ENCODE measurements around the gene PCDHGC4. TPM values are rescaled to one million over a fixed set of nuclear protein-coding genes. Genes with fewer than 3 reads are reported as not detected.

The PCDHGC4 gene
- total RNA-seq, 1 donor, result 0.10 TPM

- no peaks in the 10 kb centered on the region for H3K4me1 ChIP-seq (ENCODE audit: insufficient read depth, low read length)
- H3K9me3 ChIP-seq (ENCODE audit: low read depth, low read length), result no peaks in the 10 kb centered on the region
- no peaks in the 10 kb centered on the region for H3K27me3 ChIP-seq (ENCODE audit: insufficient read depth, low read length)
- H3K4me3 ChIP-seq (ENCODE audit: low read length), result no peak overlapping the region
These were observed 16.9 kb downstream of the PCDHGC4 start for GRCh38 chr5:141501761-141502160.

DNA sequence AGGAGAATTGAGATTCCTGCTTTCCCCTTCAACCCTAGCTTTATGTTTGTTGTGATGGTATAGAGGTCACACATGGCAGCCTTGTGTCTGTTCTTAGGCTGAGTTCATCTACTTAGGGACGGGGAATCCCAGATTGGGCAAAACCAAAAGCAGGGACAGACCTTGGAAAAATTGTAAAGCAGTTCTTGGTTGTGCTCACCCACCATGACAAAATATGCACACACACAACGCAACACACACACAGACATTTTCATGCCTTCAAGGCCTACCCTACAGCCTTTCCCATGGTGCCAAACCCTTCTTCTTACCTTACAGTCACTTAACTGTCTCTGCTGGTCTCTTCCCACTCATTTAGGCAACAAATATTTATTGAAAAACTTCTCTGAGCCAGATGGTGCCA, 18.9 kb downstream of the PCDHGC4 start:
- Histone ChIP-seq H3K27me3 (ENCODE audit: insufficient read depth, low read length) (no peaks in the 10 kb centered on the region), H3K4me1 (ENCODE audit: insufficient read depth, low read length) (no peaks in the 10 kb centered on the region), H3K9me3 (ENCODE audit: low read depth, low read length) (no peaks in the 10 kb centered on the region), H3K4me3 (ENCODE audit: low read length) (no peak overlapping the region)

DNA sequence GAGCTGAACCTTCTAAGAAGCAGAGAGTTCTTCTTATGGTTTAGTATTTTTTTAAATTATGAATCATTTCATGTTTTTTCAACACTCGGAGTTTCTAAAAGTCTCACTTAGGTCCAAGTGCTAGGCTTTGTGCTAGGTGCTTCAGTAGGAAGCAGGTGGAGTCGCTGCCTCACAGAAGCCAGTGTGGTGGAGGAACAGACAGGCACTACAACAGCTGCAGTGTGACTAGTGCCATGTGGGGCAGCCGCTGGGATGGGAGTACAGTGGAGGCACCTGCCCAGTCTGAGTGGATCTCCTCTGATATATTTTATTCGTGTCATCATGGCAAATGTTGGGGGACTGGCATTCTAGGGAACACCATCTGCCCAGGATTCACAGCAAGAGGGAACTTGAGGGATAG, 19.4 kb downstream of the PCDHGC4 start:
- H3K4me3 ChIP-seq (ENCODE audit: low read length), result no peak overlapping the region
- H3K27me3 ChIP-seq (ENCODE audit: insufficient read depth, low read length), result no peaks in the 10 kb centered on the region
- no peaks in the 10 kb centered on the region for H3K9me3 ChIP-seq (ENCODE audit: low read depth, low read length)
- peaks cover 4% of the 10 kb centered on the region for H3K4me1 ChIP-seq (ENCODE audit: insufficient read depth, low read length)

DNA sequence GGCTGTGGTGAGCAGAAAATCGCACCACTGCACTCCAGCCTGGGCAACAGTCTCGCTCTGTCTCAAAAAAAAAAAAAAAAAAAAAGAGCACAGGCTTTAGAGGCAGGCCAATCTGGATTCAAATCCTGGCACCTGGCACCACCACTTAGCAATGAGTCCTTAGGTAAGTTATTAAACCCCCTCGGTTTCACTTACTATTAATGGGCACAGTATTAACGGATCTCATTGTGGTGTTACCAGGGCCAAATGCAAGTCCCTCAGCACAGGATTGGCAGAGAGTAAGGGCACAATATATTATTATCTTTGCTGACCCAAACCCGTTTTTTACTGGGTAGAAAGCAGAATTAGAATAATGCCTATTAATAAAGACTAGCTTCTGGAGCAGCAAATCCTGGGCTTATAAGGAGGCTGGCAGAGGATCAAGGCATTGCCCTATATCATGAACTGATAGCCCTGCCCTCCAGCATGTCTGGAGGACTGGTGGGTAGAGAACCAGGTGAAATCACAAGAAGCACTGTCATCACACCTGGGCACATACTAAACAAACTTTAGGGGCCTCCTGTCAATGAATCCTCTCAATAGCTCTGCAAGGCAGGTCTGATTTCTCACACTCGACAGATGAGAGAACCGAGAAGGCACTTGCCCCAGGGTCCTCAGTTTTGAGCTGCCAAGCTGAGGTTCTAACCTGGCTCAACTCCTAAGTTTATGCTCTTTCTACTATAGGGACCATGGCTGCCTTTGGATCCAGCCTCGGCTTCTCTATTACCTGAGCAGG, 21.7 kb downstream of the PCDHGC4 start:
- Histone ChIP-seq H3K4me1 (ENCODE audit: insufficient read depth, low read length) (peaks cover 6% of the 10 kb centered on the region), H3K27me3 (ENCODE audit: insufficient read depth, low read length) (no peaks in the 10 kb centered on the region), H3K4me3 (ENCODE audit: low read length) (no peak overlapping the region), H3K9me3 (ENCODE audit: low read depth, low read length) (no peaks in the 10 kb centered on the region)

- Histone ChIP-seq H3K9me3 (ENCODE audit: low read depth, low read length) (no peaks in the 10 kb centered on the region), H3K4me3 (ENCODE audit: low read length) (no peak overlapping the region), H3K4me1 (ENCODE audit: insufficient read depth, low read length) (peaks cover 9% of the 10 kb centered on the region), H3K27me3 (ENCODE audit: insufficient read depth, low read length) (no peaks in the 10 kb centered on the region)
These were observed 22.7 kb downstream of the PCDHGC4 start for GRCh38 chr5:141507387-141508091.

DNA sequence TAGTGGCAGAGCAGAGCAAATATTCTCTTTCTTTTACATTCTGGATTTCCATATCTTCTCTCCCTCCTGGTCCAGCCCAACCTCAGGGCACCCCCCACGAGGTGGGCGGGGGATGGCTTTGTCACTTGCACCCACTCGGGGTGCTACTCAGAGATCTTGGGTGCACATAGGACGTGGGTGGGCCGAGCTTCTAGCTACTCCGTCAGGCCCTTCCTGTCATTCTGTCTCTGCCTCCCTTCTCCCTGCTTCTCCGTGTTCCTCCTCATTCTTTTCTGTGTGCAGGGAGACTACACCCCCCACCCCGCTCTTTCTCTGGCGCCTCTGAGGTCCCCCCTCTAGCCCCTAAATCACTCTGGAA, 23.6 kb downstream of the PCDHGC4 start:
- Histone ChIP-seq H3K4me3 (ENCODE audit: low read length) (no peak overlapping the region), H3K4me1 (ENCODE audit: insufficient read depth, low read length) (peaks cover 18% of the 10 kb centered on the region), H3K9me3 (ENCODE audit: low read depth, low read length) (no peaks in the 10 kb centered on the region), H3K27me3 (ENCODE audit: insufficient read depth, low read length) (no peaks in the 10 kb centered on the region)

DNA sequence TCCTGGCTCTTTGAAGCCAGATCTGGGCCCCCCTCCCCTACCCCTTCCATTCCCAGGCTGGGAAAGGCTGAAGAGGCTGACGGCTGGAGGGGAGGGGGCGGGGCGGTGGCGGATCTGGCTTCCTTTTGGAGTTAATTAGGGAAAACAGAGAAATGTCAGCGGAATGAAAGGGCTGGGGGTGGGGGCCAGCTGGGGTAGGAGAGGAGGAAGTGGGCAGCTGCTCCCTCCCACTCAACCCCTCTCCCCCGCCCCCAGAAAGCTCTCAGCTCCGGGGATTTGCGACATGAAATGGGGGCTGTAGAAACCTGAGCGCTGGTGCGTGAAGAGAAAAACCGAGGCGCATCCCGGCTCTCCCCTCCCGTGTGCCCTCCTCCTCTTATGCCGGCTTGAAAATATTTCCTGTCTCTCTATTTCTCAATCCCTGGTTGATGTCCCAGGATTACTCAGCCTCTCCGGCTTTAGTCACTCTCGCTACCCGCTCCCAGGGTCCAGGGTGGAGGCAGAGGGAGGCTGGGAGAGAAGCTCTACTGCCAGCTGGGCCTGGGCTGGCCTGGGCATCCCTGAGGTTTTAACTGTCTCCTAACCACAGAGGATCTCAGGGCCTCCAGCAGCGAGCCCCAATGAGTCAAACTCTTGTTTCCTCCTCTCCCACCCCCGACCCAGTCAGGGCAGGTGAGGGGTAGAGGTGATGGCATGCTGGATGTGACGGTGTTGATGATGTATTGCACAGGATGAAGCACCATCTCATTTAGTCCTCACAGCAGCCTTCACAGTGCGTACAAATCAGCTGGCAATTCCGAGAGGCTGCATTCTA, 24.2 kb downstream of the PCDHGC4 start:
- peaks cover 23% of the 10 kb centered on the region for H3K4me1 ChIP-seq (ENCODE audit: insufficient read depth, low read length)
- H3K4me3 ChIP-seq (ENCODE audit: low read length), result no peak overlapping the region
- no peaks in the 10 kb centered on the region for H3K9me3 ChIP-seq (ENCODE audit: low read depth, low read length)
- no peaks in the 10 kb centered on the region for H3K27me3 ChIP-seq (ENCODE audit: insufficient read depth, low read length)

DNA sequence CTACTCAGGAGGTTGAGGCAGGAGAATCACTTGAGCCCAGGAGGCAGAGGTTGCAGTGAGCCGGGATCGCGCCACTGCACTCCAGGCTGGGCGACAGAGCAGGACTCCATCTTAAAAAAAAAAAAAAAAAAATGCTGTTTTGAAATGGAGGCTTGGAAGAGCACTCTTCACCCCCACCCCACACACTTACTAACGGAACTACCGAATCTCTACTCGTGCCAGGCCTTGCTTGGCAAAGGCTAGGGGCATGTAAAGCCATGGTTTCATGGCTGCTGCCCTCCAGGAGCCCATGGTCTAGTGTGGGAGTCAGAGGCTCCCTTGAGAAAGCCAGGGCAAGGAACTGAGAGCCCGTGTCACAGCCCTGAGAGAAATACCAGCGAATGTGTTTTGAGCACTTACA, 25.3 kb downstream of the PCDHGC4 start:
- H3K9me3 ChIP-seq (ENCODE audit: low read depth, low read length), result no peaks in the 10 kb centered on the region
- H3K4me3 ChIP-seq (ENCODE audit: low read length), result no peak overlapping the region
- peaks cover 35% of the 10 kb centered on the region for H3K4me1 ChIP-seq (ENCODE audit: insufficient read depth, low read length)
- H3K27me3 ChIP-seq (ENCODE audit: insufficient read depth, low read length), result no peaks in the 10 kb centered on the region

DNA sequence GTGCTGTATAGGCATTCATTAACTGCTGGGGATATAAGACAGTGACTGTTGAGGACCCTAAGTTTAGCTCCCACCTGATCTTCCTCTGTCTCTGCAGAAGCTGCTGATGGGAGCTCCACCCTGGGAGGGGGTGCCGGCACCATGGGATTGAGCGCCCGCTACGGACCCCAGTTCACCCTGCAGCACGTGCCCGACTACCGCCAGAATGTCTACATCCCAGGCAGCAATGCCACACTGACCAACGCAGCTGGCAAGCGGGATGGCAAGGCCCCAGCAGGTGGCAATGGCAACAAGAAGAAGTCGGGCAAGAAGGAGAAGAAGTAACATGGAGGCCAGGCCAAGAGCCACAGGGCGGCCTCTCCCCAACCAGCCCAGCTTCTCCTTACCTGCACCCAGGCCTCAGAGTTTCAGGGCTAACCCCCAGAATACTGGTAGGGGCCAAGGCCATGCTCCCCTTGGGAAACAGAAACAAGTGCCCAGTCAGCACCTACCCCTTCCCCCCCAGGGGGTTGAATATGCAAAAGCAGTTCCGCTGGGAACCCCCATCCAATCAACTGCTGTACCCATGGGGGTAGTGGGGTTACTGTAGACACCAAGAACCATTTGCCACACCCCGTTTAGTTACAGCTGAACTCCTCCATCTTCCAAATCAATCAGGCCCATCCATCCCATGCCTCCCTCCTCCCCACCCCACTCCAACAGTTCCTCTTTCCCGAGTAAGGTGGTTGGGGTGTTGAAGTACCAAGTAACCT, 26.2 kb downstream of the PCDHGC4 start:
- Histone ChIP-seq H3K27me3 (ENCODE audit: insufficient read depth, low read length) (no peaks in the 10 kb centered on the region), H3K4me1 (ENCODE audit: insufficient read depth, low read length) (peaks cover 44% of the 10 kb centered on the region), H3K4me3 (ENCODE audit: low read length) (no peak overlapping the region), H3K9me3 (ENCODE audit: low read depth, low read length) (no peaks in the 10 kb centered on the region)

DNA sequence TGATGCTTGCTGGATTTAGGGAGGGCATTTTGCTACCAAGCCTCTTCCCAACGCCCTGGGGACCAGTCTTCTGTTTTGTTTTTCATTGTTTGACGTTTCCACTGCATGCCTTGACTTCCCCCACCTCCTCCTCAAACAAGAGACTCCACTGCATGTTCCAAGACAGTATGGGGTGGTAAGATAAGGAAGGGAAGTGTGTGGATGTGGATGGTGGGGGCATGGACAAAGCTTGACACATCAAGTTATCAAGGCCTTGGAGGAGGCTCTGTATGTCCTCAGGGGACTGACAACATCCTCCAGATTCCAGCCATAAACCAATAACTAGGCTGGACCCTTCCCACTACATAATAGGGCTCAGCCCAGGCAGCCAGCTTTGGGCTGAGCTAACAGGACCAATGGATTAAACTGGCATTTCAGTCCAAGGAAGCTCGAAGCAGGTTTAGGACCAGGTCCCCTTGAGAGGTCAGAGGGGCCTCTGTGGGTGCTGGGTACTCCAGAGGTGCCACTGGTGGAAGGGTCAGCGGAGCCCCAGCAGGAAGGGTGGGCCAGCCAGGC, 27.0 kb downstream of the PCDHGC4 start:
- peaks cover 51% of the 10 kb centered on the region for H3K4me1 ChIP-seq (ENCODE audit: insufficient read depth, low read length)
- no peaks in the 10 kb centered on the region for H3K9me3 ChIP-seq (ENCODE audit: low read depth, low read length)
- H3K27me3 ChIP-seq (ENCODE audit: insufficient read depth, low read length), result no peaks in the 10 kb centered on the region
- H3K4me3 ChIP-seq (ENCODE audit: low read length), result no peak overlapping the region

- H3K27me3 ChIP-seq (ENCODE audit: insufficient read depth, low read length), result no peaks in the 10 kb centered on the region
- H3K9me3 ChIP-seq (ENCODE audit: low read depth, low read length), result no peaks in the 10 kb centered on the region
- peaks cover 55% of the 10 kb centered on the region for H3K4me1 ChIP-seq (ENCODE audit: insufficient read depth, low read length)
- H3K4me3 ChIP-seq (ENCODE audit: low read length), result peak overlapping the region; percentile 39
These were observed 27.6 kb downstream of the PCDHGC4 start for GRCh38 chr5:141512390-141512910.

DNA sequence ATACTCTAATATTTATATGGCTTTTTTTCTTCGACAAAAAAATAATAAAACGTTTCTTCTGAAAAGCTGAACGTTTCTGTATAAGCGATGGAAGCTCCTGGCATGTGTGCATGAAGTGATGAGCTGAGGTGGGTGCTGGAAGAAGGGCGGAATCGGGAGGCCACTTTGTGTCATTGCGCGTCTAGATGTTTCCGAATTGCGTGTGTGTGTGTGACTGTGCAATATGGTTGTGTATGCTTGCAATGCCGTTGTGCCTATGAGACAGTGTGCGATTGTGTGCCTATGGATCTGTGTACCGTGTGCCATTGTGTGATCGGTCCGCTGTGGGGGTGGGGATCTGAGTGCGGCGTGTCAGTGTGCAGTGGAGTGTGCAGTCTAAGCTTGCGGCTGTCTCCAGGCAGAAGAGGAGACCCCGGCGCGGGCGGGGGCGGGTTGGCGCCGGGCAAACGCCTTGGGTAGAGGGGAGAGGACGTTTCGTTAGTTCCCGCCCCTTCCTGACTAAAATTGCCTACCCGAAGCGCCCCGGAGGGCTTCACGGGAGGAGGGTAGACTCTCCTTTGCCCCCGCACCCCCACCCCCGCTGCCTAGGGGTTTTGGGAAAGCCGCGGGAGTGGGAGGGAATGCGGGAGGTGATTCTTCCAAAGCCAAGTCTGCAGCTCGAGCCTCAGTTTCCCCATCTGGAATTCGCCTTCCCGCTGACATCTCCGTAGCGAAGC, 28.2 kb downstream of the PCDHGC4 start:
- H3K4me3 ChIP-seq (ENCODE audit: low read length), result peak overlapping the region; percentile 39
- peaks cover 60% of the 10 kb centered on the region for H3K4me1 ChIP-seq (ENCODE audit: insufficient read depth, low read length)
- no peaks in the 10 kb centered on the region for H3K9me3 ChIP-seq (ENCODE audit: low read depth, low read length)
- no peaks in the 10 kb centered on the region for H3K27me3 ChIP-seq (ENCODE audit: insufficient read depth, low read length)

- Histone ChIP-seq H3K4me3 (ENCODE audit: low read length) (peak overlapping the region; percentile 39), H3K4me1 (ENCODE audit: insufficient read depth, low read length) (peaks cover 61% of the 10 kb centered on the region), H3K27me3 (ENCODE audit: insufficient read depth, low read length) (no peaks in the 10 kb centered on the region), H3K9me3 (ENCODE audit: low read depth, low read length) (no peaks in the 10 kb centered on the region)
These were observed 28.9 kb downstream of the PCDHGC4 start for GRCh38 chr5:141513627-141514329.

Data from mononuclear cell (primary cell).